Ectodermal cell (in vitro differentiated cells): ENCODE data around the gene UBE2D4.
"Not testable (repeated sequence)": the region's sequence is repeated elsewhere in the genome, so short reads cannot be mapped to it uniquely, and the experiment has no call there.

ENCODE experiments used
- H3K27ac ChIP-seq: 2 replicates; pipeline ENCODE4 v1.7.0; 2013; ENCODE audit warnings: mild to moderate bottlenecking, low read depth, low read length; ENCODE audit not compliant: insufficient read depth, poor library complexity, severe bottlenecking
- H3K27me3 ChIP-seq: 2 replicates; pipeline ENCODE4 v1.7.0; 2013; ENCODE audit warnings: mild to moderate bottlenecking, low read length; ENCODE audit not compliant: insufficient read depth, control insufficient read depth, poor library complexity, severe bottlenecking
- H3K36me3 ChIP-seq: one replicate; pipeline ENCODE4 v1.7.0; 2013; ENCODE audit warnings: low read length; ENCODE audit not compliant: control insufficient read depth, insufficient read depth
- H3K4me1 ChIP-seq: one replicate; pipeline ENCODE4 v1.7.0; 2013; ENCODE audit warnings: low read length; ENCODE audit not compliant: control insufficient read depth, insufficient read depth
- H3K4me3 ChIP-seq: 2 replicates; pipeline ENCODE4 v1.7.0; 2013; ENCODE audit warnings: low read depth, low read length, control low read depth; ENCODE audit not compliant: insufficient read depth
- H3K9me3 ChIP-seq: 2 replicates; pipeline ENCODE4 v1.7.0; 2013; ENCODE audit warnings: mild to moderate bottlenecking, low read length, moderate library complexity; ENCODE audit not compliant: control insufficient read depth
- WGBS, 2 experiments: methylation state at CpG; one replicate each; pipeline ENCODE4 v1.1.7; 2013; ENCODE audit warnings: missing lambda C conversion rate in 2 of 2; 5-methylcytosine and 5-hydroxymethylcytosine counted together

The UBE2D4 gene

GRCh38 chr7:43985904-43986864, 59.9 kb downstream of the UBE2D4 start:
- 8 to 12% methylated on average over 22 of the region's 33 CpGs for WGBS, 2 experiments
- H3K4me3 ChIP-seq: peak overlapping the region; percentile 30

DNA sequence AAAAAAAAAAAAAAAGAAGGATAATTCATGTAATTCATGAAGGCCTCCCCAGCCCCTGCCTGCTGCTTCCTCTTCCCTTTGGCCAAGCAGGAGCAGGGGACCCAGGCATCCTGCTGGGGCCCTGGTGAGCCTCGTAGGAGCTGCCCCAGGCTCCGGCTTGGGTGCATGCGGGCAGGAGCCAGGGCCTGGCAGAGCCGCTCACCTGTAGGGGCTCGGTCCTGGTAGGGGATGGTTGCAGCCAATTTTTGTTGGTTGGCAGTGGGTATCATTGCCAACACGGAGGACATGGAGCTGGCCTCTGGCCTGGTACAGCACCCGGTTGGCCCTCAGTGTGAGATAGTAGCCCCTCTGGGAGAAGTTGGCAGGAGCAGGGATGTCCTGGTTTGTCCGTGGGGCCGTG, 61.2 kb downstream of the UBE2D4 start:
- not testable (repeated sequence) for H3K4me1 ChIP-seq, H3K27me3 ChIP-seq, H3K9me3 ChIP-seq, H3K4me3 ChIP-seq, H3K27ac ChIP-seq, H3K36me3 ChIP-seq
- WGBS, 2 experiments: 94 to 95% methylated on average over 5 to 6 of the region's 9 CpGs

More at GRCh38 chr7:43985904-43986864, 59.9 kb downstream of the UBE2D4 start:
- H3K9me3 ChIP-seq, H3K4me1 ChIP-seq, H3K27me3 ChIP-seq, H3K36me3 ChIP-seq, H3K27ac ChIP-seq: not testable (repeated sequence)

DNA sequence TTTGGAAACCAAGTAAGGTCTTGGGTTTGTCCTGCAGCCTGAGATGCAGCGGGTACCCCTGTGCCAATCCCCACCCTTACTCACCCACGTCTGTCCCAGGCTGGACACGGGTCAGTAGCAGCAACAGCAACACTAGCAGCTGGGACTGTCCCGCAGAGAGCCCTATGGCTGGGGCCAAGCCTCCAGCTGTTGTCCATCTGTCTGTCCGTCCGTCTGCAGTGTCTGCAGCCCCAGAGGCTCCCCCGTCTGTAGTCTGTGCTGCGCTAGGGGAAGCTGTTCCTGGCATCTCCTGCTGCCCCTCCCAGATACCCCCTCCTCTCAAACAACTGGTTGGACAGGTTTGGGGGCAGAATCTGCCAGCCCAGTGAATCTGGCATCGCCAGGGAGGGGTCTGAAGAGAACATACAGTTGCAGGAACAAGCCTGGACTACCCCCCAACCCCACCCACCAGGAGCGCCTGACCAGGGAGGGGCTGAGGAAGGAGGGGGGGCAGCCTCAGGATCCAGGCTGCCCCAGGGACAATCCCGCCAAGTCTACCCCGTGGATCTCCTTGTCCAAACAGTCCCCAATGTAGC, 63.9 kb downstream of the UBE2D4 start:
- not testable (repeated sequence) for H3K27me3 ChIP-seq, H3K9me3 ChIP-seq, H3K4me1 ChIP-seq, H3K36me3 ChIP-seq, H3K4me3 ChIP-seq, H3K27ac ChIP-seq
- WGBS, 2 experiments: 93 to 94% methylated on average over 9 to 12 of the region's 12 CpGs

DNA sequence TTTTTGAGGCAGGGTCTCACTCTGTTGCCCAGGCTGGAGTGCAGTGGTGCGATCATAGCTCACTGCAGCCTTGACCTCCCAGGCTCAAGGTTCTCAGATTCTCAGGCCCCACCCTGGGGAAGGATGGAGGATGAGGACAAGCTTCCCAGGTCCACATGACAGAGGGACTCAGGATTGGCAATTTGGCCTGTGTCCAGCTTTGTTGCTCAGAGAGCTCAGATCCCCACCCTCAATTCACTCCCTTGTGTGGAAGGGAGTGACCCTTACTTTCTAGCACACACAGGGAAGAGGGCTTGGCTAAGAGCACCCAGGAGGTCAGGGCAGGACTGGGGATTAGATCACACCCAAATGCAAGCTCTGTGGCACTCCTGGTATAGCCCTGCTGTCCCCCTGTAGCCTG, 64.6 kb downstream of the UBE2D4 start:
- H3K4me1 ChIP-seq, H3K36me3 ChIP-seq, H3K27ac ChIP-seq, H3K9me3 ChIP-seq, H3K4me3 ChIP-seq, H3K27me3 ChIP-seq: not testable (repeated sequence)
- 78 to 100% methylated on average over 1 of the region's 1 CpG for WGBS, 2 experiments

GRCh38 chr7:43992896-43993295, 66.7 kb downstream of the UBE2D4 start:
- not testable (repeated sequence) for H3K36me3 ChIP-seq, H3K9me3 ChIP-seq, H3K27ac ChIP-seq, H3K4me3 ChIP-seq, H3K4me1 ChIP-seq, H3K27me3 ChIP-seq
- WGBS, 2 experiments: 93 to 96% methylated on average over 4 to 5 of the region's 7 CpGs

DNA sequence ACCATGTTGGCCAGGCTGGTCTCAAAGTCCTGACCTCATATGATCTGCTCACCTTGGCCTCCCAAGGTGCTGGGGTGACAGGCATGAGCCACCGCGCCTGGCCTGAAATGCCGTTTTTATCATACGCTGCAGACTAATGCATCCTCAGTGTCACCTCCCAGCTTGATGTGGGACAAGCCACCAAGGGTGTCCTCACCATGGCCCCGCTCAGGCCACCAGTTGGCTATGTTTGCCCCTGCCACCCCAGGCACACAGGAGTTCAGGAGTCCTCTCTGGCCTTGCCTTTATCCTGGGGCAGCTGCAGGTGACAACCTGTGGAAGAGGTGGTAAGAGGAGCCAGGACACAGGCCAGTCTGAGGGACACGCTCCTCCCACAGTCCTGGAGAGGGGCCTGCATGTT, 68.4 kb downstream of the UBE2D4 start:
- H3K27ac ChIP-seq, H3K36me3 ChIP-seq: not testable (repeated sequence)
- 96 to 98% methylated on average over 5 of the region's 6 CpGs for WGBS, 2 experiments

GRCh38 chr7:43997532-43997931, 71.3 kb downstream of the UBE2D4 start, which contains the start of gene SPDYE1:
Gene SPDYE1 (plus strand): TSS chr7:43997897. CDS start chr7:43999950, 2,053 bp downstream.
- not testable (repeated sequence) for H3K4me1 ChIP-seq, H3K36me3 ChIP-seq, H3K9me3 ChIP-seq, H3K27ac ChIP-seq, H3K4me3 ChIP-seq, H3K27me3 ChIP-seq
- 100% methylated on average over 3 of the region's 3 CpGs for WGBS, 2 experiments

More for the DNA sequence above, 68.4 kb downstream of the UBE2D4 start:
- H3K27me3 ChIP-seq, H3K9me3 ChIP-seq, H3K4me1 ChIP-seq, H3K4me3 ChIP-seq: not testable (repeated sequence)
